Keratinocyte (primary cell): Measurements from ENCODE around the gene CORO2B. TPM values are rescaled to one million over a fixed set of nuclear protein-coding genes. Genes with fewer than 3 reads are reported as not detected.

Source experiments
- DNase-seq: peaks from one replicate; pipeline ENCODE4 v3.0.0-alpha.2; 2011; ENCODE audit warnings: low read depth, missing footprints, low spot score
- FAIRE-seq: peaks from 2 replicates; lab custom pipeline; 2011; peaks lifted over from hg19 to GRCh38; lab: Jason Lieb, UNC
- H2AFZ ChIP-seq: 2 replicates; pipeline ENCODE4 v1.6.0; 2012; ENCODE audit warnings: low read length, control low read depth, inconsistent platforms; ENCODE audit not compliant: control insufficient read depth
- H3K27ac ChIP-seq: 2 replicates; pipeline ENCODE4 v1.5.1; 2011; ENCODE audit warnings: low read length; ENCODE audit not compliant: control insufficient read depth, insufficient read depth
- H3K27me3 ChIP-seq: 3 replicates; pipeline ENCODE4 v1.6.0; 2011; ENCODE audit warnings: low read length; ENCODE audit not compliant: control insufficient read depth, insufficient read depth; ENCODE audit errors: extremely low read depth
- H3K36me3 ChIP-seq, 2 experiments: 2 replicates in 1 of 2; 3 replicates in 1 of 2; pipeline ENCODE4 v1.5.1; 2011; ENCODE audit warnings: low read length in 2 of 2, mild to moderate bottlenecking in 1 of 2; ENCODE audit not compliant: control insufficient read depth in 2 of 2, insufficient read depth in 2 of 2; ENCODE audit errors: extremely low read depth in 1 of 2
- H3K4me1 ChIP-seq: 3 replicates; pipeline ENCODE4 v1.5.1; 2011; ENCODE audit warnings: low read length; ENCODE audit not compliant: control insufficient read depth, insufficient read depth; ENCODE audit errors: extremely low read depth
- H3K4me2 ChIP-seq: 3 replicates; pipeline ENCODE4 v1.6.0; 2011; ENCODE audit warnings: low read depth, low read length; ENCODE audit not compliant: control insufficient read depth, insufficient read depth; ENCODE audit errors: extremely low read depth
- H3K4me3 ChIP-seq, 3 experiments: fragments of 200-600 bp in 1 of 3; sonication (generic) in 1 of 3; 2 replicates in 2 of 3; 3 replicates in 1 of 3; pipeline ENCODE4 v1.5.1; 2011 to 2016; ENCODE audit warnings: low read length in 3 of 3, mild to moderate bottlenecking in 3 of 3, control low read depth in 2 of 3, inconsistent platforms in 1 of 3, low read depth in 1 of 3, mixed read lengths in 1 of 3, mixed run types in 1 of 3, moderate library complexity in 1 of 3; ENCODE audit not compliant: control insufficient read depth in 2 of 3, insufficient read depth in 2 of 3; ENCODE audit errors: extremely low read depth in 1 of 3
- H3K79me2 ChIP-seq: 2 replicates; pipeline ENCODE4 v1.6.0; 2012; ENCODE audit warnings: low read length; ENCODE audit not compliant: control insufficient read depth, insufficient read depth
- H3K9ac ChIP-seq: 3 replicates; pipeline ENCODE4 v1.6.0; 2011; ENCODE audit warnings: low read length; ENCODE audit not compliant: control insufficient read depth, insufficient read depth; ENCODE audit errors: extremely low read depth
- H3K9me1 ChIP-seq: 3 replicates; pipeline ENCODE4 v1.6.0; 2011; ENCODE audit warnings: low read length; ENCODE audit not compliant: control insufficient read depth, insufficient read depth; ENCODE audit errors: extremely low read depth
- H3K9me3 ChIP-seq: 2 replicates; pipeline ENCODE4 v1.5.1; 2012; ENCODE audit warnings: low read depth, low read length; ENCODE audit not compliant: control insufficient read depth
- H4K20me1 ChIP-seq: 3 replicates; pipeline ENCODE4 v1.6.0; 2011; ENCODE audit warnings: low read length; ENCODE audit not compliant: control insufficient read depth, insufficient read depth; ENCODE audit errors: extremely low read depth
- EZH2 ChIP-seq: IDR thresholded peaks from one replicate; pipeline ENCODE4 v1.6.1; 2012; ENCODE audit warnings: inconsistent platforms, mild to moderate bottlenecking, low read length, moderate library complexity
- dilution Hi-C: fragments of 300-500 bp; cut with MboI; formaldehyde crosslinking; loops from one replicate; pipeline ENCODE4 v1.7.0; 2020; ENCODE audit warnings: low sequenced_read_pairs; ENCODE audit not compliant: extremely low pct_ligation_motif_present
- polyA plus RNA-seq, 5 experiments: library from polyadenylated mRNA; depleted of rRNA in 3 of 5; stranded (reverse) in 3 of 5; stranded (forward) in 1 of 5; unstranded in 1 of 5; fragments of >200 nt; gene quantifications; 1 replicate in 1 of 5; 2 replicates in 3 of 5; 3 replicates in 1 of 5; pipeline versions ENCODE4 v1.2.1 to v1.2.3, GENCODE V29; 2011 to 2012; ENCODE audit warnings: missing spikeins in 2 of 5, low read depth in 1 of 5, low replicate concordance in 1 of 5
- TF ChIP-seq, protein P1 (sequence below), 3 experiments: IDR thresholded peaks in 1 of 3; conservative IDR thresholded peaks in 1 of 3; optimal IDR thresholded peaks in 1 of 3; 2 replicates in 2 of 3; 3 replicates in 1 of 3; pipeline versions ENCODE3 to v1.5.1; 2011; ENCODE audit warnings: low read length in 3 of 3, mild to moderate bottlenecking in 3 of 3, moderate library complexity in 2 of 3, control low read depth in 1 of 3, inconsistent platforms in 1 of 3; ENCODE audit not compliant: insufficient read depth in 2 of 3; ENCODE audit errors: extremely low read depth in 1 of 3

CORO2B gene
- polyA plus RNA-seq, 1 donor (not counting 4 experiments of a cell fraction or from before 2014, with no cell fraction given), result 0.13 TPM

DNA sequence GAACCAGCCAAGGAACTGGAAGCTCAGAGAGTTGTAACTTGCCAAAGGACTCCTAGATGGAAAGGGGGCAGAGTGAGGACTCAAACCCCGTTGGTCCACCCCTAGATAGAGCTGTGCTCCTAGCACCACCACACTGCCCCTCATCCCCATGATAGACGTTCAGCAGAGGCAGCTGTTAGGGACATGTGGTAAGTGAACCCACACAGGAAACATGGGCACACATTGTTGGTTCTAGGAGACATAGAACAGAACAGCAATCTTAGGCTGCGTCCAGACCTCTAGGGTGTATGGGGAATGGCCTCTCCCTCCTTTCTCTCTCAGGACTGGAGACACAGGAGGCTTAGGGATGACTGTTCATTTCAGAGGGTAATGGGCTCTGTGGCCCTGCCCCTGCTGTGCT, 139.2 kb downstream of the CORO2B start:
- FAIRE-seq, result no peak
- no peak overlapping the region for H2AFZ ChIP-seq
- peaks cover 10% of the 10 kb centered on the region for H3K27me3 ChIP-seq
- no peaks in the 10 kb centered on the region for H3K9me3 ChIP-seq
- peaks cover 8% of the 10 kb centered on the region for H3K4me1 ChIP-seq
- H3K9me1 ChIP-seq, result no peaks in the 10 kb centered on the region
- no peak overlapping the region for H3K9ac ChIP-seq
- no peaks in the 10 kb centered on the region for H3K36me3 ChIP-seq
- no peak overlapping the region for H3K27ac ChIP-seq
- H4K20me1 ChIP-seq, result no peaks in the 10 kb centered on the region
- no peak for DNase-seq
- dilution Hi-C loops, result no loop called here
- no peak for TF ChIP-seq EZH2
- TF ChIP-seq, protein P1, sequence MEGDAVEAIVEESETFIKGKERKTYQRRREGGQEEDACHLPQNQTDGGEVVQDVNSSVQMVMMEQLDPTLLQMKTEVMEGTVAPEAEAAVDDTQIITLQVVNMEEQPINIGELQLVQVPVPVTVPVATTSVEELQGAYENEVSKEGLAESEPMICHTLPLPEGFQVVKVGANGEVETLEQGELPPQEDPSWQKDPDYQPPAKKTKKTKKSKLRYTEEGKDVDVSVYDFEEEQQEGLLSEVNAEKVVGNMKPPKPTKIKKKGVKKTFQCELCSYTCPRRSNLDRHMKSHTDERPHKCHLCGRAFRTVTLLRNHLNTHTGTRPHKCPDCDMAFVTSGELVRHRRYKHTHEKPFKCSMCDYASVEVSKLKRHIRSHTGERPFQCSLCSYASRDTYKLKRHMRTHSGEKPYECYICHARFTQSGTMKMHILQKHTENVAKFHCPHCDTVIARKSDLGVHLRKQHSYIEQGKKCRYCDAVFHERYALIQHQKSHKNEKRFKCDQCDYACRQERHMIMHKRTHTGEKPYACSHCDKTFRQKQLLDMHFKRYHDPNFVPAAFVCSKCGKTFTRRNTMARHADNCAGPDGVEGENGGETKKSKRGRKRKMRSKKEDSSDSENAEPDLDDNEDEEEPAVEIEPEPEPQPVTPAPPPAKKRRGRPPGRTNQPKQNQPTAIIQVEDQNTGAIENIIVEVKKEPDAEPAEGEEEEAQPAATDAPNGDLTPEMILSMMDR (optimal IDR thresholded peaks at IDR 0.05 in 1 of 3, IDR thresholded peaks at IDR 0.05 in 1 of 3, conservative IDR thresholded peaks at IDR 0.05 in 1 of 3; ENCODE audit: extremely low read depth in 1 of 3, insufficient read depth in 2 of 3, low read length in 3 of 3), result no peak
- H3K4me2 ChIP-seq, result no peak overlapping the region
- H3K79me2 ChIP-seq, result no peaks in the 10 kb centered on the region
- H3K4me3 ChIP-seq, result no peak overlapping the region

- TF ChIP-seq, protein P1 (optimal IDR thresholded peaks at IDR 0.05 in 1 of 3, IDR thresholded peaks at IDR 0.05 in 1 of 3, conservative IDR thresholded peaks at IDR 0.05 in 1 of 3; ENCODE audit: extremely low read depth in 1 of 3, insufficient read depth in 2 of 3, low read length in 3 of 3), result no peak
- TF ChIP-seq EZH2, result no peak
- Histone ChIP-seq H3K9me3 (no peaks in the 10 kb centered on the region), H3K9ac (no peak overlapping the region), H3K4me3 (no peak overlapping the region), H3K4me2 (no peak overlapping the region), H3K36me3 (no peaks in the 10 kb centered on the region), H4K20me1 (no peaks in the 10 kb centered on the region), H3K4me1 (peaks cover 8% of the 10 kb centered on the region), H3K27ac (no peak overlapping the region), H2AFZ (no peak overlapping the region), H3K79me2 (no peaks in the 10 kb centered on the region), H3K27me3 (peaks cover 10% of the 10 kb centered on the region), H3K9me1 (no peaks in the 10 kb centered on the region)
- dilution Hi-C loops, result no loop called here
- FAIRE-seq (no peak), DNase-seq (no peak)
Measured at GRCh38 chr15:68718468-68718867, 139.7 kb downstream of the CORO2B start.
